ENCODE measurements around the gene ERAL1.
"Not testable (repeated sequence)": the region's sequence is repeated elsewhere in the genome, so short reads cannot be mapped to it uniquely, and the experiment has no call there.

The ERAL1 gene

DNA sequence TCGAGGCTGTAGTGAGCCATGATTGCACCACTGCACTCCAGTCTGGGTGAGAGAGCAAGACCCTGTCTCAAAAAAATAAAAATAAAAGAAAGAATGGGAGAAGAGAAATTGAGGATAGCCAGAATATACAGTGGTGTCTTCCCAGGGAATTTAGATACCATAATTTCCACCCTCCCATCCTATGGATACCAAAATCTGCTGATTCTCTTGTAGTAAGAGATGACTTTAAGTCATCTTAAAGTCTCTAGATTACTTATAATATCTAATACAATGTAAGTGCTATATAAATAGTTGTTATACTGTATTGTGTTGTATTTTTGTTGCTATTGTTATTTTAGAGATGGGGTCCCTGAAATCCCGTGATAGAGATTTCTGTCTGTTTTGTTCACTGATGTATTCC lies 1.5 kb upstream of the ERAL1 start:
- no peak for DNase-seq

GRCh38 chr17:28855336-28855679 lies 492 bp downstream of the ERAL1 start:
- DNase-seq: no peak

DNA sequence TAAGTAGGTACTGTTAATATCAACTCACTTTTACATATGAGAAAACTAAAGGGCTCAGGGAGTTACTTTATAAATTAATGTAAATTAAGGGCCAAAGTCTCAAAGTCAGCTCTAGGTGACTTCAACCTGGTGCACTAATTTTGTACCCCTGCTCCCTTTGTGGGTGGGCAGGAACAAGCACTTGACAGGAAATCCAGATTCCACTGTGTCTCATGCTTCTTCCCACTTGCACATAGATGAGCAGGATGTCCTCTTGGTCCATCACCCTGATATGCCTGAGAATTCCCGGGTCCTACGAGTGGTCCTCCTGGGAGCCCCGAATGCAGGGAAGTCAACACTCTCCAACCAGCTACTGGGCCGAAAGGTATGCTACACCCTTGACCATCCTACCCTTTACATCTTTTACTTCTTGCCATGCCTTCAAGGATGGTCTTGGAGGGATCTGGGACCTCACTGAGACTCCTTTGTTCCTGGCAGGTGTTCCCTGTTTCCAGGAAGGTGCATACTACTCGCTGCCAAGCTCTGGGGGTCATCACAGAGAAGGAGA lies 1.3 kb downstream of the ERAL1 start:
- peak; percentile 53 for DNase-seq

GRCh38 chr17:28857905-28858800 lies 3.3 kb downstream of the ERAL1 start:
- DNase-seq: peak; percentile 83

DNA sequence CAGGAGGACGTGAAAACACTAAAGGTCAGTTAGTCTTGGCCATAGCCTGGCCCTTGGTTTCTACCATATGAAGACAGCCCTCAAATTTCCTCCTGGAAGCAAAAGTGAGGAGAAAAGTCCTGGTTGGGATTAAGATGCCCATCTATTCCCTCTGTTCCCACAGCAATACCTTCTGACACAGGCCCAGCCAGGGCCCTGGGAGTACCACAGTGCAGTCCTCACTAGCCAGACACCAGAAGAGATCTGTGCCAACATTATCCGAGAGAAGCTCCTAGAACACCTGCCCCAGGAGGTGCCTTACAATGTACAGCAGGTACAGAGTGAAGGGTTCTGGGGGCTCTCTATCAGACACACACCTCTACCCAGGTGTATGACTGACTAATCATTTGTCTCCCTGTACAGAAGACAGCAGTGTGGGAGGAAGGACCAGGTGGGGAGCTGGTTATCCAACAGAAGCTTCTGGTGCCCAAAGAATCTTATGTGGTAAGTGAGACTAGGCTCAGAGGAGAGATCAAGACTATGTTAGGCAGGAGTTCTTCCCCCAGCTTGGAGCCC lies 4.1 kb downstream of the ERAL1 start:
- peak; percentile 84 for DNase-seq

- DNase-seq: peak; percentile 83
Observed at GRCh38 chr17:28860363-28860808, 5.6 kb downstream of the ERAL1 start.

GRCh38 chr17:28861393-28862203 lies 6.8 kb downstream of the ERAL1 start:
- DNase-seq: peak; percentile 93

DNA sequence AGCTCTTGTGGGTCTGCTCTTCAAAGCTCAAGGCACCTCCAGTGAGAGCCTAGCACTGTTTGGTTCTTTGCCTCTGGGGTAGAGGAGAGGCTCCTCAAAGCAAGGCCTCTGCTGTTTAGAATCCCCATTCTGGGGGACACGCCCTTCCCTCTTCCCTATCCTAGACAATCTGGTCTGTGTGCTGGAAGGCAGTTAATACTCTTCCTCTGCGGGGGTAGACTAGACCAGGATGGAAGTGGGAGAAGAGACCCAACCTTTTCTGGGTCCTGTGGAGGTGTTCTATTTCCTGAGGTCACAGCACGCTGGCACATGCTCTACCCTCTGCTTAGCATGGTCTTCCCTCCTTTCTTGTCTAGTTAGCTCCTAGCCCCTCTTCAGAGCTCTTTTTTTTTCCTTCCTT lies 7.7 kb downstream of the ERAL1 start:
- peak; percentile 70 for DNase-seq

- DNase-seq: no peak
Observed at GRCh38 chr17:28863953-28864352, 9.1 kb downstream of the ERAL1 start.

DNA sequence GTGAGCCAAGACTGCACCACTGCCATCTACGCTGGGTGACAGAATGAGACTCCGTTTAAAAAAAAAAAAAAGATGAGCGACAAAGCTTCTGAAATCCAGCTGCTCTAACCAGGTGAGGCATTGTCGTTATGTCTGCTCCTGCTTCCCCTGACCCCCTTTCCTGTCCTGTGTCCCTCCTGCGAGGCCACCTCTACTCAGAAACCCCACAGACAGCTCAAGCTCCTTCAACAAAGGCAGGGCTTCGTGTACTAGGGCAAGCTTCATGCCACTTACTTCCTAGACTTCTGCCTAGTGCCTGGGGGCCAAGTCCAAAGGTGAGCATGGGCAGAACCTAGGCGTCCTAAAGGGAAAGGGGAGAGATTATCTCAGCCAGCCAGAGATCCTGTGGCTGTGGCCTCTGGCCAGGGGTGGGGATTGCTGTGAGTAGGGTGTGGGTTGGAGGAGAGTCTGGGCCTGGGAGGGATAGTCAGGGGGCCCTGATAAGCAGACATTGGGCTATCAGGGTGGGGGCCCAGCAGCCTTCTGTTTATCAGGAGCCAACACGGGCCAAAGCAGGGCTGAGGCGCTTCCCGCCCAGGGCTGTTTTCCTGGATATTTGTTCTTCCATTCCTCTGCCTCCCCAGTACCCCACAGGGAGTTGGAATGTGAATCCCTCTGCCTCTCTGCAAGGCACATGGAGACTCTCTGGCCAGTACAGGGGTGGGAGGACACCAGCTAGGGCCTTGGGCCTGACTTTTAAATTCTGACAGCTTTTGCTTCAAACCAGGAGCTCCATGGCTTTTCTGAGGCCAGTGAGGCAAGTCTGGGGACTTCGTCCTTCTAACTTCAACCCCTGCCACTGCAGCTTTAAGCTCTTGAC lies 10.4 kb downstream of the ERAL1 start:
- DNase-seq: peak; percentile 99

DNA sequence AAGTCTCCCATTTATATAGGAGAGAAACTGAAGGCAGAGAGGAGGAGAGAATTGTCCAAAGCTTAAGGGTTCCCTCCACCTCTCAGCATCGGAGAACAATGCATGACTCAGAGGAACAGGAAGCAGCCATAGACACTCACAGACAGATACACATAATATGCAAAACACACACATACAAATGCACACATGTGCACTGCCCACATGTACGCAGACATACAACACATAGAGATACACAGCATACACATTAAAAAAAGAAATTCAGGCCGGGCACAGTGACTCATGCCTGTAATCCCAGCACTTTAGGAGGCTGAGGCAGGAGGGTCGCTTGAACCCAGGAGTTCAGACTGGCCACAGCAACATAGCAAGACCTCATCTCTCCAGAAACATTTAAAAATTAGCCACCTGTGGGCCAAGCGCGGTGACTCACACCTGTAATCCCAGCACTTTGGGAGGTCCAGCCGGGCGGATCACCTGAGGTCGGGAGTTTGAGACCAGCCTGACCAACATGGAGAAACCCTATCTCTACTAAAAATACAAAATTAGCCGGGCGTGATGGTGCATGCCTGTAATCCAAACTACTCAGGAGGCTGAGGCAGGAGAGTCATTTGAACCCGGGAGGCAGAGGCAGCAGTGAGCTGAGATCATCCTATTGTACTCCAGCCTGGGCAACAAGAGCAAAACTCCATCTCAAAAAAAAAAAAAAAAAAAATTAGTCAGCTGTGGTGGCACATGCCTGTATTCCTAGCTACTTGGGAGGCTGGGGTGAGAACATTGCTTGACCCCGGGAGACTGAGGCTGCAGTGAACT lies 11.3 kb downstream of the ERAL1 start:
- DNase-seq: peak; percentile 11

- DNase-seq: no peak
Observed at GRCh38 chr17:28867276-28867675, 12.5 kb downstream of the ERAL1 start.

GRCh38 chr17:28871056-28871579 lies 16.3 kb downstream of the ERAL1 start:
- DNase-seq: peak; percentile 39

GRCh38 chr17:28873839-28874238 lies 19.0 kb downstream of the ERAL1 start:
- peak; percentile 30 for DNase-seq

- peak; percentile 44 for DNase-seq
Observed at GRCh38 chr17:28874750-28875149, 19.9 kb downstream of the ERAL1 start.

DNA sequence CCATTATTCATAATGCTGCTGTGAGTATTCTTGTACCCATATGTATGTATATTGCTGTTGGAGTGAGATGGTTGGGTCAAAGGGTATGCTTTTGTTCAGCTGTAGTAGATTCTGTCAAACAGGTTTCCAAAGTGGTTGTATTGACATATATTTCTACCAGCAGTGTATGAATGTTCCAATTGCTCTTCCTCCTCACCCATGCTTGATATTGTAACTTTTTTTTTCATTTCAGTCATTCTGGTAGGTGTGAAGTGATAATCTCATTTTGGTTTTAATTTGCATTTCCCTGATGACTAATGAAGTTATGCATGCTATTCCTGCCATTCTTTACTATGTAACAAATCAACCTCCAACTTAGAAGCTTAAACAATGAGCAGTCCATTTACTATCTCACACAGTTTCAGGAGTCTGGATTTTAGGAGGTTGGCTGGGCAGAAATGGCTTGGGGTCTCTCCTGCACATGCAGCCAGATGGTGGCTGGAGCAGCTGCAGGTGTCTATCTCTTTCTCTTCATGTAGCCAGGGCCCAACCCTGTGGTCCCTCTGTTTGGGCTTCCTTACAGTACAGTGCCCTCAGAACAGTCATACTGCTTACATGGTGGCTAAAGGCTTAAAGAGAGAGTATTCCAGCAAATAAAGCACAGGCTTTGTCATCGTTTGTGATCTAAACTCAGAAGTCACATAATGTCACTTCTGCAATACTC lies 21.2 kb downstream of the ERAL1 start:
- peak; percentile 67 for DNase-seq

GRCh38 chr17:28877150-28877711 lies 22.4 kb downstream of the ERAL1 start:
- DNase-seq: not testable (repeated sequence)

DNA sequence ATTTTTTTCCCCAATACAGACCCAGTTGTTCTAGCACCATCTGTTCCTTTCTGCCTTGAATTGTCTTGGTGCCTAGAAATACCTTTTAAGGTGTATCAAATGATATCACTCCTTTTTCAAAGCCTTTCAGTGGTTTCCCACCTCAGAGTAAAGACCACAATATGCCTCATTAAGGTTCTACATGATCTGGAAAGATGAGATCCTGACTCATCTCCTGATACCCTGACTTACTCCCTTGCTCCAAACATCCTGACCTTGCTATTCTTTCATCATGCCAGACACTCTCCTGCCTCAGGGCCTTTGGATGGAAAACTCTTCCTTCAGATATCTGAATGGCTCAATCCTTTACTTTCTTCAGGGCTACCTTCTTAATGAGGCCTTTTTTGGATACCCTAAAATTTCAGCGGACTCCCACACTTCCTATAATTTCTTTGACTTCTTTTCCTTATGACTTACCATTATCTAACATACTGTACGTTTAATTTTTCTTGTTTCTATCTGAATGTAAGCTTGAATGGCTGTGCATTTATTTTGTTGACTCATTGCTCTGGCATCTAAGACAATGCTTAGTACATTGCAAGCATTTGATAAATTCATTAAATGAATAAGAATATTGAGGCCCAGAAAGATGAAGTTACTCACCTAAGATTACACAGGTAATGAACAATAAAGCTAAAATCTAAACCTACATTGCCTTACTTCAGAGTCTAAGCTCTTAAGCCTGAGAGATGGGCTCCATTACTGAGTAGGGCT lies 23.5 kb downstream of the ERAL1 start:
- DNase-seq: no peak

DNA sequence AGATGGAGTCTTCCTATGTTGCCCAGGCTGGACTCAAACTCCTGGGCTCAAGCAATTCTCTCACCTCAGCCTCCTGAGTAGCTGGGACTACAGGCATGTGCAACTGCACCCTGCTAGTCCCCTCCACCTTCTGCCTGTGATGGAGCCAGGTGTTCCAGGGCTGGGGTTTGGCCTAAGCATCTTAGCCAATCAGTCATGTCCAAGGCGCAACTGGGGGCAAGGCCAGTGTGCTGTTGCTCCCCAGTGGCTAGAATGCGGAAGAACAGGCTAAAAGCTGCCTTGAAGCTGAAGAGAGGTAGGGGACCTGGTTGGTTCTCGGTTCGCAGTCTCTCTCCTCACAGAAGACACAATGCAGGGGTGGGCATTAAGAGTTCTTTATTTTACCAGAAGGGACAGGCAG lies 24.2 kb downstream of the ERAL1 start:
- DNase-seq: peak; percentile 82
